Measurements from ENCODE around the gene MFN1. TPM values are rescaled to one million over a fixed set of nuclear protein-coding genes. Genes with fewer than 3 reads are reported as not detected.

Gene MFN1
- total and polyA plus RNA-seq, 2 of the 13 experiments (the other 11 are each of a cell fraction or from before 2014, with no cell fraction given): 25.2 to 37.5 TPM

- peak; percentile 61; the same call in 1 of the 2 replicates for TF ChIP-seq GABPB1 (CRISPR knock-in tag; IDR thresholded peaks at IDR 0.05)
- peak; percentile 70 for TF ChIP-seq TOPORS (CRISPR knock-in tag; IDR thresholded peaks at IDR 0.05)
- no peak for TF ChIP-seq ZNF225 (CRISPR knock-in tag; IDR thresholded peaks at IDR 0.05)
- no peak; the same call in 1 of the 2 replicates for TF ChIP-seq ZNF616 (CRISPR knock-in tag; IDR thresholded peaks at IDR 0.05; ENCODE audit: low read depth)
- no peak for TF ChIP-seq DBP (CRISPR knock-in tag; IDR thresholded peaks at IDR 0.05; ENCODE audit: not compliant biosample characterization)
- peak; percentile 3; the same call in 1 of the 2 replicates for TF ChIP-seq GFI1 (CRISPR knock-in tag; IDR thresholded peaks at IDR 0.05; ENCODE audit: borderline replicate concordance)
- TF ChIP-seq MLX (CRISPR knock-in tag; IDR thresholded peaks at IDR 0.05): no peak
- 0 out of 2 replicates have a peak, but pooled peaks have one; percentile 20 for TF ChIP-seq ZSCAN25 (CRISPR knock-in tag; IDR thresholded peaks at IDR 0.05)
- no peak for TF ChIP-seq SP1 (IDR thresholded peaks at IDR 0.05)
- TF ChIP-seq SP1 (CRISPR knock-in tag; IDR thresholded peaks at IDR 0.05): peak; percentile 53; the same call in 1 of the 2 replicates
- peak; percentile 81 for TF ChIP-seq CTCF (CRISPR knock-in tag; IDR thresholded peaks at IDR 0.05)
- no peak for TF ChIP-seq ZFP1 (CRISPR knock-in tag; IDR thresholded peaks at IDR 0.05)
- no peak for TF ChIP-seq ZNF3 (CRISPR knock-in tag; IDR thresholded peaks at IDR 0.05)
- no peak for TF ChIP-seq SRSF4 (IDR thresholded peaks at IDR 0.05; ENCODE audit: low read depth, low read length, poor library complexity, severe bottlenecking)
- TF ChIP-seq ZNF674 (CRISPR knock-in tag; IDR thresholded peaks at IDR 0.05; ENCODE audit: low read depth): peak; percentile 27; the same call in 1 of the 2 replicates
- no peak for TF ChIP-seq KAT2B (IDR thresholded peaks at IDR 0.05; ENCODE audit: borderline replicate concordance, low read depth, low read length)
- no peak for TF ChIP-seq ZNF33A (CRISPR knock-in tag; IDR thresholded peaks at IDR 0.05; ENCODE audit: borderline replicate concordance)
- TF ChIP-seq DZIP1 (CRISPR knock-in tag; IDR thresholded peaks at IDR 0.05): peak; percentile 68; the same call in 1 of the 2 replicates
- no peak for TF ChIP-seq LRRFIP1 (CRISPR knock-in tag; conservative IDR thresholded peaks at IDR 0.05)
- no peak for TF ChIP-seq GATAD1 (CRISPR knock-in tag; IDR thresholded peaks at IDR 0.05)
- no peak for TF ChIP-seq ZNF337 (CRISPR knock-in tag; IDR thresholded peaks at IDR 0.05; ENCODE audit: borderline replicate concordance, low read depth)
Observed at GRCh38 chr3:179322286-179323196, 25.0 kb upstream of the MFN1 start, which contains the start of gene ZNF639 (continued).
